CD4-positive, alpha-beta T cell treated with Interleukin-1 beta for 1 hour (primary cell): ENCODE measurements around the gene DRICH1.
A peak's percentile ranks its signal among the peaks of the same experiment; 100 is the strongest.
"Not testable (repeated sequence)": the region's sequence is repeated elsewhere in the genome, so short reads cannot be mapped to it uniquely, and the experiment has no call there.

Experiments used
- DNase-seq, 2 donors: peaks; one replicate each; pipeline ENCODE4 v3.0.0-alpha.2; 2020 to 2022

The DRICH1 gene

GRCh38 chr22:23597576-23598268 lies 34.4 kb downstream of the DRICH1 start:
- not testable (repeated sequence) for DNase-seq

- DNase-seq = not testable (repeated sequence)
Observed at GRCh38 chr22:23595904-23596303, 36.2 kb downstream of the DRICH1 start.

- no peak for DNase-seq
Observed at GRCh38 chr22:23591846-23592245, 40.3 kb downstream of the DRICH1 start.

GRCh38 chr22:23591201-23591791 lies 40.8 kb downstream of the DRICH1 start:
- DNase-seq = peak; percentile 41 to 47

- no peak for DNase-seq
Observed at GRCh38 chr22:23583836-23584235, 48.3 kb downstream of the DRICH1 start.

GRCh38 chr22:23583153-23583552 lies 49.0 kb downstream of the DRICH1 start:
- DNase-seq = no peak

- no peak for DNase-seq
Observed at GRCh38 chr22:23581260-23581650, 50.9 kb downstream of the DRICH1 start.

- DNase-seq = no peak
Observed at GRCh38 chr22:23580576-23581259, 51.4 kb downstream of the DRICH1 start.

GRCh38 chr22:23579870-23580575 lies 52.1 kb downstream of the DRICH1 start, which contains the start of gene IGLL1:
TSS of gene IGLL1 (minus strand) at chr22:23580290. CDS start at chr22:23580190, 100 bp downstream.
- no peak for DNase-seq

GRCh38 chr22:23579280-23579679 lies 52.8 kb downstream of the DRICH1 start:
- no peak for DNase-seq

- no peak for DNase-seq
Observed at GRCh38 chr22:23578306-23578705, 53.8 kb downstream of the DRICH1 start.

- no peak for DNase-seq
Observed at GRCh38 chr22:23576681-23577080, 55.4 kb downstream of the DRICH1 start.

- DNase-seq = no peak
Observed at GRCh38 chr22:23575601-23576000, 56.5 kb downstream of the DRICH1 start.

- DNase-seq = no peak
Observed at GRCh38 chr22:23574877-23575276, 57.2 kb downstream of the DRICH1 start.

GRCh38 chr22:23574371-23574811 lies 57.7 kb downstream of the DRICH1 start:
- no peak for DNase-seq

GRCh38 chr22:23573701-23574235 lies 58.4 kb downstream of the DRICH1 start:
- not testable (repeated sequence) for DNase-seq

GRCh38 chr22:23573106-23573505 lies 59.0 kb downstream of the DRICH1 start:
- not testable (repeated sequence) for DNase-seq

- no peak for DNase-seq
Observed at GRCh38 chr22:23571486-23571885, 60.6 kb downstream of the DRICH1 start.

GRCh38 chr22:23570681-23571080 lies 61.4 kb downstream of the DRICH1 start:
- DNase-seq = no peak

GRCh38 chr22:23569716-23570115 lies 62.4 kb downstream of the DRICH1 start:
- DNase-seq = no peak

- no peak for DNase-seq
Observed at GRCh38 chr22:23569291-23569690, 62.8 kb downstream of the DRICH1 start.

GRCh38 chr22:23566705-23567475 lies 65.2 kb downstream of the DRICH1 start:
- no peak for DNase-seq
